Measurements from ENCODE around the gene GLRA2.

DNA sequence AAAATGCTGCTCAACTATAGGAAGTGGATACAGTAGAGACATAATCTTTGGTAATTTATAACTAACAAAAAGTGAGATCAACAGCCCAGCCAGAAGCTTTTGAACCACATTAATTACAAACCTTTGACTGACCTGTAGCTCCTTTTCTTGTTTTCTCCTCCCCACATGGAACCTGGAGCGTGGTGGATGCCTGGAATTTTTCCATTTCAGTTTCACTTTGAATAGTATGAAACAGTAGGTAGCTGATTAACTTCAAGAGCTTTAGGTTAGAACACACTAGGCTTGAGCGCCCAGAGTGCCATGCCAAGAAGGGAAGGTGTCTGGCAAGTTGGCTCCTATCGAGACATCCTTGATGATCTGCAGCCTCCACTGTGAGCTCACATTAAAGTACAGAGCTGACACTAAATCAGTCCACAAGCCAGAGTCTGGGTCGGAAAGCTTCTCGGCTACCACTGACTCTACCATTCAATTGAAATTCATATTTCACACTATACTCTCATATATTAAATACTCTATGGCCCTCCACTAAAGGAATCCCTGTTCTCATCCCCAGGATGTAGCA, 143.4 kb downstream of the GLRA2 start:
- no peak for TF ChIP-seq POLR2A (IDR thresholded peaks at IDR 0.05)
- TF ChIP-seq, protein P1, sequence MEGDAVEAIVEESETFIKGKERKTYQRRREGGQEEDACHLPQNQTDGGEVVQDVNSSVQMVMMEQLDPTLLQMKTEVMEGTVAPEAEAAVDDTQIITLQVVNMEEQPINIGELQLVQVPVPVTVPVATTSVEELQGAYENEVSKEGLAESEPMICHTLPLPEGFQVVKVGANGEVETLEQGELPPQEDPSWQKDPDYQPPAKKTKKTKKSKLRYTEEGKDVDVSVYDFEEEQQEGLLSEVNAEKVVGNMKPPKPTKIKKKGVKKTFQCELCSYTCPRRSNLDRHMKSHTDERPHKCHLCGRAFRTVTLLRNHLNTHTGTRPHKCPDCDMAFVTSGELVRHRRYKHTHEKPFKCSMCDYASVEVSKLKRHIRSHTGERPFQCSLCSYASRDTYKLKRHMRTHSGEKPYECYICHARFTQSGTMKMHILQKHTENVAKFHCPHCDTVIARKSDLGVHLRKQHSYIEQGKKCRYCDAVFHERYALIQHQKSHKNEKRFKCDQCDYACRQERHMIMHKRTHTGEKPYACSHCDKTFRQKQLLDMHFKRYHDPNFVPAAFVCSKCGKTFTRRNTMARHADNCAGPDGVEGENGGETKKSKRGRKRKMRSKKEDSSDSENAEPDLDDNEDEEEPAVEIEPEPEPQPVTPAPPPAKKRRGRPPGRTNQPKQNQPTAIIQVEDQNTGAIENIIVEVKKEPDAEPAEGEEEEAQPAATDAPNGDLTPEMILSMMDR (IDR thresholded peaks at IDR 0.05) = no peak

All from vagina (tissue), 2 donors.